SJCRH30 (cell line): ENCODE measurements around the gene DCTN5. TPM values are rescaled to one million over a fixed set of nuclear protein-coding genes. Genes with fewer than 3 reads are reported as not detected.

ENCODE experiments used
- DNase-seq, 2 experiments: peaks; one replicate each; pipeline ENCODE4 v3.0.0-alpha.2; 2015 to 2020
- H3K27ac ChIP-seq: fragments of 250-450 bp; sonication (Bioruptor Pico); 2 replicates; pipeline ENCODE4 v1.5.1; 2020; ENCODE audit warnings: mild to moderate bottlenecking, moderate library complexity
- H3K27me3 ChIP-seq: fragments of 250-450 bp; sonication (Bioruptor Pico); 2 replicates; pipeline ENCODE4 v1.5.1; 2020; ENCODE audit warnings: mild to moderate bottlenecking, moderate library complexity
- H3K36me3 ChIP-seq: fragments of 250-450 bp; sonication (Bioruptor Pico); 2 replicates; pipeline ENCODE4 v1.5.1; 2020; ENCODE audit warnings: mild to moderate bottlenecking, moderate library complexity
- H3K4me1 ChIP-seq: fragments of 250-450 bp; sonication (Bioruptor Pico); 2 replicates; pipeline ENCODE4 v1.5.1; 2020; ENCODE audit warnings: mild to moderate bottlenecking, moderate library complexity
- H3K4me3 ChIP-seq: fragments of 250-450 bp; sonication (Bioruptor Pico); 2 replicates; pipeline ENCODE4 v1.5.1; 2020; ENCODE audit warnings: mild to moderate bottlenecking, moderate library complexity
- H3K9me3 ChIP-seq: fragments of 250-450 bp; sonication (Bioruptor Pico); replicated peaks from 2 replicates; pipeline ENCODE4 v1.5.1; 2020; ENCODE audit warnings: mild to moderate bottlenecking, moderate library complexity
- total RNA-seq: library from RNA; depleted of rRNA; stranded (reverse); fragments of >200 nt; shearing (Covaris generic); gene quantifications from 2 replicates; pipeline ENCODE4 v1.2.3, GENCODE V29; 2014

The DCTN5 gene
- total RNA-seq, 1 experiment from 2014 or later: 74.1 TPM

- DNase-seq: no peak
- Histone ChIP-seq H3K27me3 (no peaks in the 10 kb centered on the region), H3K4me1 (no peaks in the 10 kb centered on the region), H3K4me3 (no peak overlapping the region), H3K9me3 (no peaks in the 10 kb centered on the region), H3K27ac (no peak overlapping the region), H3K36me3 (peaks cover 46% of the 10 kb centered on the region)
Measured at GRCh38 chr16:23634461-23635036, 6.7 kb upstream of the DCTN5 start.

GRCh38 chr16:23635958-23636357 lies 5.3 kb upstream of the DCTN5 start:
- no peaks in the 10 kb centered on the region for H3K4me1 ChIP-seq
- no peak for DNase-seq
- H3K4me3 ChIP-seq: no peak overlapping the region
- H3K27ac ChIP-seq: no peak overlapping the region
- no peaks in the 10 kb centered on the region for H3K9me3 ChIP-seq
- H3K27me3 ChIP-seq: no peaks in the 10 kb centered on the region
- H3K36me3 ChIP-seq: peaks cover 33% of the 10 kb centered on the region

GRCh38 chr16:23640615-23640930 lies 693 bp upstream of the DCTN5 start:
- peak overlapping the region; percentile 74 for H3K27ac ChIP-seq
- H3K27me3 ChIP-seq: no peaks in the 10 kb centered on the region
- H3K4me3 ChIP-seq: peak overlapping the region; percentile 77
- H3K36me3 ChIP-seq: peaks cover 31% of the 10 kb centered on the region
- peak in 1 of 2 experiments; percentile 19 for DNase-seq
- no peaks in the 10 kb centered on the region for H3K4me1 ChIP-seq
- H3K9me3 ChIP-seq: no peaks in the 10 kb centered on the region

- H3K27ac ChIP-seq: peak overlapping the region; percentile 74
- H3K27me3 ChIP-seq: no peaks in the 10 kb centered on the region
- H3K4me3 ChIP-seq: peak overlapping the region; percentile 77
- DNase-seq: no peak
- H3K9me3 ChIP-seq: no peaks in the 10 kb centered on the region
- H3K4me1 ChIP-seq: no peaks in the 10 kb centered on the region
- peaks cover 31% of the 10 kb centered on the region for H3K36me3 ChIP-seq
Measured at GRCh38 chr16:23642246-23642774, 1.0 kb downstream of the DCTN5 start.

- H3K9me3 ChIP-seq: no peaks in the 10 kb centered on the region
- H3K27ac ChIP-seq: no peak overlapping the region
- peaks cover 48% of the 10 kb centered on the region for H3K36me3 ChIP-seq
- no peak for DNase-seq
- no peaks in the 10 kb centered on the region for H3K4me1 ChIP-seq
- H3K27me3 ChIP-seq: no peaks in the 10 kb centered on the region
- no peak overlapping the region for H3K4me3 ChIP-seq
Measured at GRCh38 chr16:23650674-23651416, 9.6 kb downstream of the DCTN5 start.

GRCh38 chr16:23651943-23652468 lies 10.7 kb downstream of the DCTN5 start:
- DNase-seq: no peak
- Histone ChIP-seq H3K36me3 (peaks cover 42% of the 10 kb centered on the region), H3K27me3 (no peaks in the 10 kb centered on the region), H3K4me3 (no peak overlapping the region), H3K27ac (no peak overlapping the region), H3K9me3 (no peaks in the 10 kb centered on the region), H3K4me1 (no peaks in the 10 kb centered on the region)

GRCh38 chr16:23663918-23664317 lies 22.7 kb downstream of the DCTN5 start:
- Histone ChIP-seq H3K27ac (no peak overlapping the region), H3K36me3 (peaks cover 63% of the 10 kb centered on the region), H3K9me3 (no peaks in the 10 kb centered on the region)

GRCh38 chr16:23666571-23667354 lies 25.5 kb downstream of the DCTN5 start:
- no peaks in the 10 kb centered on the region for H3K27me3 ChIP-seq
- H3K9me3 ChIP-seq: no peaks in the 10 kb centered on the region
- H3K4me1 ChIP-seq: no peaks in the 10 kb centered on the region
- H3K36me3 ChIP-seq: peaks cover 38% of the 10 kb centered on the region
- no peak overlapping the region for H3K27ac ChIP-seq
- H3K4me3 ChIP-seq: no peak overlapping the region
- DNase-seq: no peak

More at GRCh38 chr16:23663918-23664317, 22.7 kb downstream of the DCTN5 start:
- Histone ChIP-seq H3K4me3 (no peak overlapping the region), H3K27me3 (no peaks in the 10 kb centered on the region), H3K4me1 (no peaks in the 10 kb centered on the region)
- DNase-seq: no peak

GRCh38 chr16:23667355-23667659 lies 26.0 kb downstream of the DCTN5 start:
- Histone ChIP-seq H3K9me3 (no peaks in the 10 kb centered on the region), H3K27me3 (no peaks in the 10 kb centered on the region), H3K36me3 (peaks cover 34% of the 10 kb centered on the region), H3K27ac (no peak overlapping the region), H3K4me1 (no peaks in the 10 kb centered on the region), H3K4me3 (no peak overlapping the region)
- DNase-seq: no peak

- Histone ChIP-seq H3K36me3 (peaks cover 34% of the 10 kb centered on the region), H3K27me3 (no peaks in the 10 kb centered on the region), H3K4me3 (no peak overlapping the region), H3K27ac (no peak overlapping the region), H3K4me1 (no peaks in the 10 kb centered on the region), H3K9me3 (no peaks in the 10 kb centered on the region)
- no peak for DNase-seq
Measured at GRCh38 chr16:23668225-23668624, 27.0 kb downstream of the DCTN5 start.

- no peak for DNase-seq
- Histone ChIP-seq H3K4me1 (no peaks in the 10 kb centered on the region), H3K9me3 (no peaks in the 10 kb centered on the region), H3K27ac (no peak overlapping the region), H3K36me3 (peaks cover 33% of the 10 kb centered on the region), H3K4me3 (no peak overlapping the region), H3K27me3 (no peaks in the 10 kb centered on the region)
Measured at GRCh38 chr16:23668873-23669272, 27.6 kb downstream of the DCTN5 start.

GRCh38 chr16:23670137-23670776 lies 29.0 kb downstream of the DCTN5 start:
- no peaks in the 10 kb centered on the region for H3K4me1 ChIP-seq
- no peaks in the 10 kb centered on the region for H3K9me3 ChIP-seq
- H3K27ac ChIP-seq: no peak overlapping the region
- H3K36me3 ChIP-seq: peaks cover 21% of the 10 kb centered on the region
- no peak for DNase-seq
- H3K4me3 ChIP-seq: no peak overlapping the region
- no peaks in the 10 kb centered on the region for H3K27me3 ChIP-seq

- H3K4me3 ChIP-seq: no peak overlapping the region
- DNase-seq: no peak
- H3K27me3 ChIP-seq: no peaks in the 10 kb centered on the region
- H3K4me1 ChIP-seq: no peaks in the 10 kb centered on the region
- H3K36me3 ChIP-seq: no peaks in the 10 kb centered on the region; the same call in 1 of the 2 replicates
- no peaks in the 10 kb centered on the region for H3K9me3 ChIP-seq
- H3K27ac ChIP-seq: no peak overlapping the region
Measured at GRCh38 chr16:23673971-23674614, 32.8 kb downstream of the DCTN5 start.

GRCh38 chr16:23676924-23677480 lies 35.7 kb downstream of the DCTN5 start:
- Histone ChIP-seq H3K36me3 (peaks cover 21% of the 10 kb centered on the region), H3K4me3 (no peak overlapping the region), H3K4me1 (no peaks in the 10 kb centered on the region), H3K27me3 (no peaks in the 10 kb centered on the region), H3K27ac (no peak overlapping the region), H3K9me3 (no peaks in the 10 kb centered on the region)
- no peak for DNase-seq
